Measurements from ENCODE around the gene ITPR2.

The ITPR2 gene

GRCh38 chr12:26573225-26573909 lies 259.6 kb downstream of the ITPR2 start:
- TF ChIP-seq, protein P1, sequence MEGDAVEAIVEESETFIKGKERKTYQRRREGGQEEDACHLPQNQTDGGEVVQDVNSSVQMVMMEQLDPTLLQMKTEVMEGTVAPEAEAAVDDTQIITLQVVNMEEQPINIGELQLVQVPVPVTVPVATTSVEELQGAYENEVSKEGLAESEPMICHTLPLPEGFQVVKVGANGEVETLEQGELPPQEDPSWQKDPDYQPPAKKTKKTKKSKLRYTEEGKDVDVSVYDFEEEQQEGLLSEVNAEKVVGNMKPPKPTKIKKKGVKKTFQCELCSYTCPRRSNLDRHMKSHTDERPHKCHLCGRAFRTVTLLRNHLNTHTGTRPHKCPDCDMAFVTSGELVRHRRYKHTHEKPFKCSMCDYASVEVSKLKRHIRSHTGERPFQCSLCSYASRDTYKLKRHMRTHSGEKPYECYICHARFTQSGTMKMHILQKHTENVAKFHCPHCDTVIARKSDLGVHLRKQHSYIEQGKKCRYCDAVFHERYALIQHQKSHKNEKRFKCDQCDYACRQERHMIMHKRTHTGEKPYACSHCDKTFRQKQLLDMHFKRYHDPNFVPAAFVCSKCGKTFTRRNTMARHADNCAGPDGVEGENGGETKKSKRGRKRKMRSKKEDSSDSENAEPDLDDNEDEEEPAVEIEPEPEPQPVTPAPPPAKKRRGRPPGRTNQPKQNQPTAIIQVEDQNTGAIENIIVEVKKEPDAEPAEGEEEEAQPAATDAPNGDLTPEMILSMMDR (IDR thresholded peaks at IDR 0.05), result no peak
- intact Hi-C loops (cut with DNase I; ENCODE audit: low total_unique reads), result no loop called here
- H3K4me3 ChIP-seq, result no peak overlapping the region

DNA sequence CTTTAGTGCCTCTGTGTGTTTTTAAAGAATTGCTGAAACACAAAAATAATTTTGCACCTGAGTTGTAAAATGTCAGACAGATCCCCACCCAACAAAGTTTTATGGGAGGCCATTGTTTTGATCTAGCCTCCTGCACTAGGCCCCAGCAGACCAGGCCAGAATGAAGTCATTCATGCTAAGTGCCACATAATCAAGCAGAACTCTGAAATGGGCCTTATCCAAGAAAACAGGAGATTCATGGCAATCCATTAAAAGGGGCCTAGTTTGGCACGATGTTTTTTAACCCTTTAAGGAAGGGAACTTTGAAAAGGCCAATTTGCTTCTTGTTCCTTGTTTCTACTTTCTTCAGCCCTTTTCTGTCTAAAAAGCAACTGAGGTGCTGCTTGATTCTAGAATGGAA lies 260.9 kb downstream of the ITPR2 start:
- intact Hi-C loops (cut with DNase I; ENCODE audit: low total_unique reads), result no loop called here
- TF ChIP-seq, protein P1 (IDR thresholded peaks at IDR 0.05), result no peak
- H3K9me3 ChIP-seq, result no peaks in the 10 kb centered on the region
- H3K36me3 ChIP-seq, result peaks cover 3 to 16% (median 8%) of the 10 kb centered on the region in 3 donors
- no peak overlapping the region for H3K4me3 ChIP-seq
- DNase-seq, result no peak
- no peak overlapping the region for H3K27ac ChIP-seq
- no peaks in the 10 kb centered on the region for H3K27me3 ChIP-seq
- peaks cover 0 to under 1% (median 0%) of the 10 kb centered on the region in 4 donors for H3K4me1 ChIP-seq

More at GRCh38 chr12:26573225-26573909, 259.6 kb downstream of the ITPR2 start:
- DNase-seq, result no peak
- Histone ChIP-seq H3K36me3 (peaks cover 3 to 16% (median 14%) of the 10 kb centered on the region in 3 donors), H3K27me3 (no peaks in the 10 kb centered on the region), H3K27ac (no peak overlapping the region), H3K9me3 (no peaks in the 10 kb centered on the region), H3K4me1 (no peaks in the 10 kb centered on the region)

DNA sequence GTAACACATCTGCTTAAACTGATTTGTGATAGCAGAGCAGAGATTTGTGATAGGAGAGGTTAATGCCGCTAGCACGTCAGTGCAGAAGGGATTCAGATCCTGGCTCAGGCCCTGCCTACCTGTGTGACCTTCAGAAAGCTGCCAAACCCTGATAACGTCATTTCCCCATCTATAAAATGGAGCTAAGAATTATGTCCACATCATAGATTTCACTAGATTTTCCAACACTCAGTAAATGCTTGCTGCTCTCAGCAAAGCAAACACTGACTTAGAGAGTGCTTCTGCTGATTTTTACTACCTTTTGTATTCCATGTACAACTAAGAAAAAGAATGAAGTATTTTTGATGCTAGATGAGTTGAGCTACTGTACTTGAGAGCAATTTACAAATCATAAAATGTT lies 261.4 kb downstream of the ITPR2 start:
- intact Hi-C loops (cut with DNase I; ENCODE audit: low total_unique reads), result no loop called here
- H3K4me1 ChIP-seq, result peaks cover 0 to 6% (median 0%) of the 10 kb centered on the region in 4 donors

DNA sequence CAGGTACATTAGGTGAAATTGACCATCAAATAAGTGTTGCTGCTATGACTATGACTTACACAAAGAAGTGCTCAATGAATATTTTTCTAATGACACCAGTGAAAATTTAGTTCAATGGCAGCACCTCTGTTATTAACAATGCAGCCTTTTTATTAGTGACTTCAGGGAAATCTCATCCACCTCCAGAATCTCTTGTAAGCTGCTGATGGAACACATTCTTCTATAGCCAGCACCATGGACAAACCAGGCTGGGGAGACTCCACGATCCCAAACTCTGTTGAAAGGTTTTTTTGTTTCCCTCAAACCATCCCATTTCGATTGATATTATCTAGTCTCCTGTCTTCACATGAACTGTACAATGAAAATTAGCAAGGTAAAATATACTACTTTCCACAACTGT lies 265.9 kb downstream of the ITPR2 start:
- Histone ChIP-seq H3K4me1 (peaks cover 0 to 10% (median 0%) of the 10 kb centered on the region in 4 donors), H3K9me3 (no peaks in the 10 kb centered on the region), H3K36me3 (peaks cover 0 to 3% (median 0%) of the 10 kb centered on the region in 3 donors), H3K4me3 (no peak overlapping the region), H3K27me3 (no peaks in the 10 kb centered on the region), H3K27ac (no peak overlapping the region)
- intact Hi-C loops (cut with DNase I; ENCODE audit: low total_unique reads), result no loop called here
- TF ChIP-seq, protein P1 (IDR thresholded peaks at IDR 0.05), result no peak
- no peak for DNase-seq

More for the DNA sequence above, 261.4 kb downstream of the ITPR2 start:
- Histone ChIP-seq H3K9me3 (no peaks in the 10 kb centered on the region), H3K4me3 (no peak overlapping the region), H3K27ac (no peak overlapping the region), H3K36me3 (peaks cover 3 to 10% (median 3%) of the 10 kb centered on the region in 3 donors), H3K27me3 (no peaks in the 10 kb centered on the region)
- DNase-seq, result no peak
- TF ChIP-seq, protein P1 (IDR thresholded peaks at IDR 0.05), result no peak

- H3K36me3 ChIP-seq, result peaks cover 0 to 3% (median 0%) of the 10 kb centered on the region in 3 donors
- DNase-seq, result no peak
- no peak overlapping the region for H3K4me3 ChIP-seq
- peaks cover 0 to 10% (median 0%) of the 10 kb centered on the region in 4 donors for H3K4me1 ChIP-seq
- no peak overlapping the region for H3K27ac ChIP-seq
- H3K9me3 ChIP-seq, result no peaks in the 10 kb centered on the region
- H3K27me3 ChIP-seq, result no peaks in the 10 kb centered on the region
- TF ChIP-seq, protein P1 (IDR thresholded peaks at IDR 0.05), result no peak
- intact Hi-C loops (cut with DNase I; ENCODE audit: low total_unique reads), result no loop called here
Measured at GRCh38 chr12:26566675-26567074, 266.3 kb downstream of the ITPR2 start.

All from tibial artery (tissue), 4 donors.